Astrocyte (in vitro differentiated cells and primary cell): Measurements from ENCODE around the gene MATN4.

Experiments
- EZH2 ChIP-seq: IDR thresholded peaks from 2 replicates; pipeline ENCODE4 v1.6.1; 2012; ENCODE audit warnings: mild to moderate bottlenecking, low read length, inconsistent platforms; ENCODE audit not compliant: insufficient read depth
- TF ChIP-seq, protein P1 (sequence below): IDR thresholded peaks from 2 replicates; pipeline ENCODE4 v1.5.1; 2011; ENCODE audit warnings: low read depth, mild to moderate bottlenecking, inconsistent platforms, low read length, moderate library complexity; ENCODE audit not compliant: insufficient read depth

GRCh38 chr20:45268531-45268930, 39.6 kb downstream of the MATN4 start:
- TF ChIP-seq, protein P1, sequence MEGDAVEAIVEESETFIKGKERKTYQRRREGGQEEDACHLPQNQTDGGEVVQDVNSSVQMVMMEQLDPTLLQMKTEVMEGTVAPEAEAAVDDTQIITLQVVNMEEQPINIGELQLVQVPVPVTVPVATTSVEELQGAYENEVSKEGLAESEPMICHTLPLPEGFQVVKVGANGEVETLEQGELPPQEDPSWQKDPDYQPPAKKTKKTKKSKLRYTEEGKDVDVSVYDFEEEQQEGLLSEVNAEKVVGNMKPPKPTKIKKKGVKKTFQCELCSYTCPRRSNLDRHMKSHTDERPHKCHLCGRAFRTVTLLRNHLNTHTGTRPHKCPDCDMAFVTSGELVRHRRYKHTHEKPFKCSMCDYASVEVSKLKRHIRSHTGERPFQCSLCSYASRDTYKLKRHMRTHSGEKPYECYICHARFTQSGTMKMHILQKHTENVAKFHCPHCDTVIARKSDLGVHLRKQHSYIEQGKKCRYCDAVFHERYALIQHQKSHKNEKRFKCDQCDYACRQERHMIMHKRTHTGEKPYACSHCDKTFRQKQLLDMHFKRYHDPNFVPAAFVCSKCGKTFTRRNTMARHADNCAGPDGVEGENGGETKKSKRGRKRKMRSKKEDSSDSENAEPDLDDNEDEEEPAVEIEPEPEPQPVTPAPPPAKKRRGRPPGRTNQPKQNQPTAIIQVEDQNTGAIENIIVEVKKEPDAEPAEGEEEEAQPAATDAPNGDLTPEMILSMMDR = no peak
- TF ChIP-seq EZH2 = no peak
